Measurements from ENCODE around the gene ARSB. TPM values are rescaled to one million over a fixed set of nuclear protein-coding genes. Genes with fewer than 3 reads are reported as not detected.

The ARSB gene
- total and polyA plus RNA-seq, 9 of the 15 experiments (the other 6 are each of a cell fraction or from before 2014, with no cell fraction given): 0.52 to 4.6 (median 2.4) TPM

- TF ChIP-seq PRDM10 (IDR thresholded peaks at IDR 0.05; ENCODE audit: partially characterized antibody) (peak; percentile 62), DDX20 (tag; IDR thresholded peaks at IDR 0.05; ENCODE audit: low read depth) (no peak), PURB (CRISPR knock-in tag; IDR thresholded peaks at IDR 0.05; ENCODE audit: low read depth) (no peak), ELF1 (tag; IDR thresholded peaks at IDR 0.05) (no peak), ZNF592 (IDR thresholded peaks at IDR 0.05) (peak; percentile 43; the same call in 1 of the 2 replicates), EGR1 (conservative IDR thresholded peaks at IDR 0.05) (peak; percentile 75), ZNF583 (CRISPR knock-in tag; IDR thresholded peaks at IDR 0.05) (no peak), ZBTB17 (CRISPR knock-in tag; IDR thresholded peaks at IDR 0.05) (no peak), C11orf30 (IDR thresholded peaks at IDR 0.05; ENCODE audit: low read depth) (no peak), CBFA2T2 (conservative IDR thresholded peaks at IDR 0.05) (no peak), ZNF347 (CRISPR knock-in tag; IDR thresholded peaks at IDR 0.05; ENCODE audit: low read depth) (no peak), ZBTB8A (IDR thresholded peaks at IDR 0.05; ENCODE audit: partially characterized antibody) (no peak), DACH1 (IDR thresholded peaks at IDR 0.05; ENCODE audit: partially characterized antibody) (no peak), E2F1 (CRISPR knock-in tag; IDR thresholded peaks at IDR 0.05) (no peak), SLC30A9 (CRISPR knock-in tag; IDR thresholded peaks at IDR 0.05) (no peak), TEAD4 (IDR thresholded peaks at IDR 0.05; ENCODE audit: low read length) (no peak), TEAD4 (CRISPR knock-in tag; IDR thresholded peaks at IDR 0.05; ENCODE audit: borderline replicate concordance) (no peak), KAT2B (IDR thresholded peaks at IDR 0.05; ENCODE audit: low read depth, low read length) (no peak), KAT7 (CRISPR knock-in tag; IDR thresholded peaks at IDR 0.05; ENCODE audit: borderline replicate concordance) (0 out of 2 replicates have a peak, but pooled peaks have one; percentile 32), SMARCA4 (IDR thresholded peaks at IDR 0.05) (no peak), IFI16 (CRISPR knock-in tag; IDR thresholded peaks at IDR 0.05) (no peak)
Observed at GRCh38 chr5:78984439-78985115, 533 bp downstream of the ARSB start (continued).

All from K562 (cell line).